IMR-90 (cell line): ENCODE data around the gene DPYSL3. TPM values are rescaled to one million over a fixed set of nuclear protein-coding genes. Genes with fewer than 3 reads are reported as not detected.

Experiments used
- ATAC-seq: fragments of 200-7000 bp; cut with Tn5 transposase; 2 replicates; pipeline ENCODE4 v1.9.1; 2020; ENCODE audit warnings: low read depth, mild to moderate bottlenecking, moderate library complexity
- BruUV-seq: library from RNA; stranded (reverse); fragments of 400-500 nt; replicated peaks from 2 replicates; lab custom pipeline; 2021; lab: Mats Ljungman, UMichigan
- CTCF ChIA-PET: fragments of 300-600 bp; formaldehyde crosslinking; extraction: SDS; loops from one replicate; lab custom pipeline; 2021; ENCODE audit warnings: antibody characterized with exemption; lab: Yijun Ruan, JAX
- POLR2A ChIA-PET: fragments of 300-600 bp; sonication (Branson Sonifier 250); formaldehyde crosslinking; loops from one replicate; lab custom pipeline; 2022; ENCODE audit warnings: antibody characterized with exemption; ENCODE audit not compliant: unreplicated experiment; lab: Charles Lee
- DNase-seq: peaks from one replicate; pipeline ENCODE4 v3.0.0; 2013
- H2AFZ ChIP-seq: replicated peaks from 2 replicates; pipeline ENCODE3; 2013; ENCODE audit warnings: low read length, mild to moderate bottlenecking; ENCODE audit not compliant: poor library complexity
- H2AK5ac ChIP-seq: 2 replicates; pipeline ENCODE4 v1.6.1; 2013; ENCODE audit warnings: low read depth, low read length, inconsistent platforms
- H2AK9ac ChIP-seq: replicated peaks from 2 replicates; pipeline ENCODE3; 2013; ENCODE audit warnings: mild to moderate bottlenecking, low read depth, low read length, moderate library complexity; ENCODE audit not compliant: poor library complexity
- H2BK120ac ChIP-seq: 2 replicates; pipeline ENCODE4 v1.6.1; 2013; ENCODE audit warnings: low read depth, low read length, inconsistent platforms
- H2BK15ac ChIP-seq: 3 replicates; pipeline ENCODE4 v1.6.1; 2013; ENCODE audit warnings: low read depth, low read length, inconsistent platforms
- H2BK20ac ChIP-seq: 2 replicates; pipeline ENCODE4 v1.6.1; 2013; ENCODE audit warnings: low read depth, mild to moderate bottlenecking, inconsistent platforms, low read length, moderate library complexity
- H2BK5ac ChIP-seq: 2 replicates; pipeline ENCODE4 v1.6.1; 2013; ENCODE audit warnings: mild to moderate bottlenecking, low read depth, low read length, inconsistent platforms; ENCODE audit not compliant: poor library complexity, severe bottlenecking
- H3K14ac ChIP-seq: replicated peaks from 2 replicates; pipeline ENCODE4 v1.6.1; 2013; ENCODE audit warnings: low read depth, low read length, inconsistent platforms
- H3K18ac ChIP-seq: 2 replicates; pipeline ENCODE4 v1.6.1; 2013; ENCODE audit warnings: low read depth, low read length, control low read depth
- H3K23ac ChIP-seq: 2 replicates; pipeline ENCODE4 v1.6.1; 2013; ENCODE audit warnings: low read depth, low read length, inconsistent platforms
- H3K27ac ChIP-seq: 2 replicates; pipeline ENCODE4 v1.5.1; 2013; ENCODE audit warnings: mild to moderate bottlenecking, control low read depth, low read length; ENCODE audit not compliant: insufficient read depth
- H3K27me3 ChIP-seq: 2 replicates; pipeline ENCODE4 v1.6.1; 2013; ENCODE audit warnings: low read length; ENCODE audit not compliant: control insufficient read depth, insufficient read depth
- H3K36me3 ChIP-seq: 2 replicates; pipeline ENCODE4 v1.6.1; 2013; ENCODE audit warnings: low read length, mixed read lengths; ENCODE audit not compliant: control insufficient read depth, insufficient read depth
- H3K4ac ChIP-seq: 2 replicates; pipeline ENCODE4 v1.6.1; 2013; ENCODE audit warnings: low read depth, low read length, inconsistent platforms
- H3K4me1 ChIP-seq: 2 replicates; pipeline ENCODE4 v1.6.1; 2013; ENCODE audit warnings: low read length, mixed read lengths; ENCODE audit not compliant: control insufficient read depth, insufficient read depth
- H3K4me2 ChIP-seq: 2 replicates; pipeline ENCODE4 v1.6.1; 2013; ENCODE audit warnings: low read depth, mild to moderate bottlenecking, control low read depth, low read length, moderate library complexity
- H3K4me3 ChIP-seq: 2 replicates; pipeline ENCODE4 v1.5.1; 2013; ENCODE audit warnings: low read depth, mild to moderate bottlenecking, control low read depth, low read length, moderate library complexity; ENCODE audit not compliant: insufficient read depth
- H3K56ac ChIP-seq: 2 replicates; pipeline ENCODE4 v1.6.1; 2013; ENCODE audit warnings: low read length, inconsistent platforms; ENCODE audit not compliant: insufficient read depth; ENCODE audit errors: extremely low read depth
- H3K79me1 ChIP-seq, 2 experiments: 2 replicates each; pipeline ENCODE4 v1.6.1; 2013; ENCODE audit warnings: low read length in 2 of 2, inconsistent platforms in 1 of 2, low read depth in 1 of 2
- H3K9ac ChIP-seq: 2 replicates; pipeline ENCODE4 v1.6.1; 2013; ENCODE audit warnings: low read depth, low read length, control low read depth
- H3K9me1 ChIP-seq: 2 replicates; pipeline ENCODE4 v1.6.1; 2013; ENCODE audit warnings: low read length, inconsistent platforms; ENCODE audit not compliant: insufficient read depth
- H3K9me3 ChIP-seq: 2 replicates; pipeline ENCODE4 v1.6.1; 2013; ENCODE audit warnings: low read length; ENCODE audit not compliant: control insufficient read depth, insufficient read depth
- H4K20me1 ChIP-seq: 2 replicates; pipeline ENCODE4 v1.6.1; 2013; ENCODE audit warnings: low read length, inconsistent platforms; ENCODE audit not compliant: insufficient read depth
- H4K5ac ChIP-seq: 2 replicates; pipeline ENCODE4 v1.6.1; 2013; ENCODE audit warnings: mild to moderate bottlenecking, low read depth, low read length, control low read depth
- H4K8ac ChIP-seq, 2 experiments: 2 replicates each; pipeline ENCODE4 v1.6.1; 2013; ENCODE audit warnings: low read depth in 2 of 2, low read length in 2 of 2, control low read depth in 1 of 2, inconsistent platforms in 1 of 2
- H4K91ac ChIP-seq: 2 replicates; pipeline ENCODE4 v1.6.1; 2013; ENCODE audit warnings: low read depth, low read length, inconsistent platforms; ENCODE audit not compliant: insufficient read depth
- CEBPB ChIP-seq: IDR thresholded peaks from 2 replicates; pipeline ENCODE4 v1.6.1; 2012; ENCODE audit warnings: low read depth, low read length, improper control_type of control experiment
- FOS ChIP-seq: fragments of 150-350 bp; IDR thresholded peaks from 2 replicates; pipeline ENCODE4 v1.6.1; 2016; ENCODE audit warnings: low read depth, low read length
- MAZ ChIP-seq: IDR thresholded peaks from 2 replicates; pipeline ENCODE4 v1.6.1; 2012; ENCODE audit warnings: low read depth, mild to moderate bottlenecking, low read length, improper control_type of control experiment, moderate library complexity, borderline replicate concordance
- RFX5 ChIP-seq: IDR thresholded peaks from 2 replicates; pipeline ENCODE4 v1.8.0; 2012; ENCODE audit warnings: low read depth, mild to moderate bottlenecking, low read length, moderate library complexity
- USF2 ChIP-seq: fragments of 150-350 bp; IDR thresholded peaks from 2 replicates; pipeline ENCODE4 v1.6.1; 2017; ENCODE audit warnings: mild to moderate bottlenecking, antibody characterized with exemption, low read length, low read depth
- WGBS, 2 experiments: methylation state at CpG; one replicate each; pipeline versions ENCODE4 v1.1.5 to v1.1.7; 2013; ENCODE audit warnings: missing lambda C conversion rate in 2 of 2; ENCODE audit not compliant: insufficient read length in 1 of 2; ENCODE audit errors: extremely low coverage in 2 of 2; 5-methylcytosine and 5-hydroxymethylcytosine counted together
- dilution Hi-C: fragments of 300-500 bp; cut with HindIII; formaldehyde crosslinking; loops from one replicate; pipeline ENCODE4 v1.14.3; 2018; ENCODE audit warnings: low sequenced_read_pairs; ENCODE audit not compliant: unreplicated experiment
- in situ Hi-C: fragments of 300-500 bp; cut with MboI; formaldehyde crosslinking; loops from 3 replicates; pipeline ENCODE4 v1.14.3; 2019; ENCODE audit warnings: low sequenced_read_pairs, inconsistent platforms, mixed read lengths
- intact Hi-C: fragments of 100-400 bp; cut with micrococcal nuclease; formaldehyde crosslinking; loops from 2 replicates; pipeline ENCODE4 v1.10.0; 2022
- polyA plus RNA-seq, 3 experiments: library from polyadenylated mRNA; depleted of rRNA; stranded (reverse); fragments of >200 nt; gene quantifications; 2 replicates each; pipeline ENCODE4 v1.2.3, GENCODE V29; 2012; ENCODE audit warnings: low replicate concordance in 1 of 3
- total RNA-seq: library from RNA; depleted of rRNA; stranded (reverse); fragments of >200 nt; gene quantifications from 2 replicates; pipeline ENCODE4 v1.2.3, GENCODE V29; 2012

DPYSL3 gene
- total and polyA plus RNA-seq, 2 of the 4 experiments (the other 2 are of a cell fraction) = 50.2 to 60.9 TPM

GRCh38 chr5:147406636-147407035 is 103.2 kb downstream of the DPYSL3 start:
- Histone ChIP-seq H3K18ac (no peak overlapping the region), H2BK15ac (no peak overlapping the region; the same call in 2 of the 3 replicates), H3K56ac (no peak overlapping the region), H4K5ac (no peak overlapping the region), H3K14ac (0 out of 2 replicates have a peak overlapping the region, but pooled peaks have one; percentile 42), H3K79me1 (peaks cover 0 to 19% of the 10 kb centered on the region in 2 experiments; a peak in 2 of 4 replicates), H3K9ac (no peak overlapping the region), H3K36me3 (peaks cover 2% of the 10 kb centered on the region), H4K20me1 (0 out of 2 replicates have a peak, but pooled peaks cover 5% of the 10 kb centered on the region), H4K8ac (peak overlapping the region in 1 of 2 experiments; percentile 39; a peak in 1 of 4 replicates), H3K4me2 (no peak overlapping the region), H3K9me3 (no peaks in the 10 kb centered on the region), H3K4me1 (peaks cover 13% of the 10 kb centered on the region), H2AK9ac (no peak overlapping the region), H2BK20ac (peak overlapping the region; percentile 46; the same call in 1 of the 2 replicates), H3K27me3 (no peaks in the 10 kb centered on the region), H2BK5ac (no peak overlapping the region), H4K91ac (peak overlapping the region; percentile 38; the same call in 1 of the 2 replicates), H2BK120ac (peak overlapping the region; percentile 53), H2AFZ (peak overlapping the region; percentile 28), H2AK5ac (no peak overlapping the region), H3K4me3 (no peak overlapping the region), H3K4ac (peak overlapping the region; percentile 50; the same call in 1 of the 2 replicates), H3K23ac (peak overlapping the region; percentile 3; the same call in 1 of the 2 replicates), H3K27ac (no peak overlapping the region), H3K9me1 (peaks cover 26% of the 10 kb centered on the region)
- ChIA-PET CTCF (no interaction called here), POLR2A (no interaction called here)
- TF ChIP-seq FOS (no peak), MAZ (no peak), RFX5 (no peak), USF2 (no peak), CEBPB (no peak)
- ATAC-seq = no peak
- in situ Hi-C loops (no loop called here), dilution Hi-C loops (no loop called here), intact Hi-C loops (no loop called here)
- DNase-seq = no peak
- no CpG with 5 or more reads among the region's 1 CpG for WGBS, 2 experiments
- no TSS peak for BruUV-seq
